GM23338 (cell line): ENCODE data around the gene MGAT5.

Experiments
- CTCF ChIP-seq, 2 experiments: fragments of 200-600 bp in 1 of 2; sonication (generic) in 1 of 2; conservative IDR thresholded peaks; 2 replicates each; pipeline versions ENCODE4 v1.5.1 to v1.6.1; 2016 to 2017; ENCODE audit warnings: antibody characterized with exemption in 2 of 2, low read depth in 2 of 2, mild to moderate bottlenecking in 2 of 2, moderate library complexity in 1 of 2
- EZH2 ChIP-seq: fragments of 200-600 bp; sonication (generic); IDR thresholded peaks from one replicate; pipeline ENCODE4 v1.8.0; 2017; ENCODE audit warnings: antibody characterized with exemption, mild to moderate bottlenecking, low read depth; ENCODE audit not compliant: unreplicated experiment
- EZH2phosphoT487 ChIP-seq: fragments of 200-600 bp; sonication (generic); IDR thresholded peaks from one replicate; pipeline ENCODE4 v1.8.1; 2018; ENCODE audit warnings: antibody characterized with exemption; ENCODE audit not compliant: unreplicated experiment
- JUNB ChIP-seq: IDR thresholded peaks from one replicate; pipeline ENCODE4 v1.6.1; 2016; ENCODE audit warnings: antibody characterized with exemption; ENCODE audit not compliant: unreplicated experiment
- NANOG ChIP-seq: IDR thresholded peaks from 2 replicates; pipeline ENCODE4 v1.6.1; 2016; ENCODE audit warnings: antibody characterized with exemption, borderline replicate concordance
- POLR2AphosphoS5 ChIP-seq: IDR thresholded peaks from 2 replicates; pipeline ENCODE4 v1.6.1; 2016; ENCODE audit warnings: antibody characterized with exemption, low read depth

GRCh38 chr2:134433979-134434378 lies 180.1 kb downstream of the MGAT5 start:
- TF ChIP-seq CTCF (conservative IDR thresholded peaks at IDR 0.05; ENCODE audit: low read depth in 2 of 2) (no peak), EZH2 (no peak), NANOG (no peak), EZH2phosphoT487 (no peak), JUNB (no peak), POLR2AphosphoS5 (no peak)
